Fibroblast of pulmonary artery (primary cell): Measurements from ENCODE around the gene OPRL1.
"Not testable (repeated sequence)": the region's sequence is repeated elsewhere in the genome, so short reads cannot be mapped to it uniquely, and the experiment has no call there.

Source experiments
- DNase-seq: peaks from one replicate; pipeline ENCODE4 v3.0.0-alpha.2; 2010; ENCODE audit warnings: low read depth
- H3K4me3 ChIP-seq: replicated peaks from 2 replicates; pipeline ENCODE4 v1.5.1; 2011; ENCODE audit warnings: low read depth, mild to moderate bottlenecking, control low read depth, low read length, moderate library complexity
- CTCF ChIP-seq: IDR thresholded peaks from 2 replicates; pipeline ENCODE4 v1.5.1; 2011; ENCODE audit warnings: mild to moderate bottlenecking, control low read depth, low read length, inconsistent platforms; ENCODE audit errors: missing control alignments

The OPRL1 gene

GRCh38 chr20:64119681-64120341 lies 39.9 kb downstream of the OPRL1 start:
- no peak for TF ChIP-seq CTCF
- H3K4me3 ChIP-seq: no peak overlapping the region
- peak; percentile 7 for DNase-seq

- TF ChIP-seq CTCF: no peak
- DNase-seq: no peak
These were observed 41.7 kb downstream of the OPRL1 start for GRCh38 chr20:64121586-64121985.

GRCh38 chr20:64122927-64123326 lies 43.0 kb downstream of the OPRL1 start:
- not testable (repeated sequence) for DNase-seq, H3K4me3 ChIP-seq

More at GRCh38 chr20:64121586-64121985, 41.7 kb downstream of the OPRL1 start:
- H3K4me3 ChIP-seq: no peak overlapping the region

GRCh38 chr20:64123517-64123916 lies 43.6 kb downstream of the OPRL1 start:
- not testable (repeated sequence) for H3K4me3 ChIP-seq, DNase-seq

GRCh38 chr20:64129146-64129782 lies 49.4 kb downstream of the OPRL1 start:
- DNase-seq: no peak
- TF ChIP-seq CTCF: no peak
- no peak overlapping the region for H3K4me3 ChIP-seq

DNA sequence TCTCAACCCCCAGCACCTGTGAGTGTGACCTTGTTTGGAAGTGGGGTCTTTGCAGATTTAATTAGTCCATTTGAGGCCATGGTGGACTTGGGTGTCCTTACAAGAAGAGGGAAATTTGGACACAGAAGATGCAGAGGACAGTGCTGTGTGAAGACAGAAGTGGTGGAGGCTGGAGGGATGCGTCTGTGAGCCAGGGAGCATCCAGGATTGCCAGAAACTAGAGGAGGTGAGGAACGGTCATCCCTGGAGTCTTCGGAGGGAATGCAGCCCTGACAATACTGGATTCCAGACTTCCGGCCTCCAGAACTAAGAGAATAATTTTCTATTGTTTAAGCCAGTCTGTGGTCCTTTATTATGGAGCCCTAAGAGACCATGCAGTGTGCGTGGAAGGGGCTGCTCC lies 50.4 kb downstream of the OPRL1 start:
- no peak for DNase-seq
- no peak for TF ChIP-seq CTCF
- H3K4me3 ChIP-seq: no peak overlapping the region

GRCh38 chr20:64130876-64131275 lies 51.0 kb downstream of the OPRL1 start:
- no peak overlapping the region for H3K4me3 ChIP-seq
- no peak for DNase-seq
- TF ChIP-seq CTCF: no peak

DNA sequence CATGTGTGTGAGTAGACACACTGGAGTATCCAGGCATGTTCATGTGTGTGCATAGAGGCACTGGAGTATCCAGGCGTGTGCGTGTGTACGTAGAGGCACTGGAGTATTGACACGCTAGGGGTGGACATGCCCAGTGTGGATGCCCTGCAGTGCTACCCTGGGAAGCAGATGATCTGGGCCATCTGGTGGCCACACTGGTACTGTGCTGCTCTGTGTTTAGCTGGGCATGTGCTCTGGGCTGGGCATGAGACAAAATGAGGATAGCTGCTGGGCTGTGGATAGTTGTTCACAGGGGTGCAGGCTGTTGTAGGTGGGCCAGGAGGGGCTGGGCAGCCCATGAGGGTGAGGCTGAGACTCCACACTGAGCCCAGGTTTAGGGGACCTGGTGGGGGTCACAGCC lies 51.5 kb downstream of the OPRL1 start:
- DNase-seq: peak; percentile 8
- no peak overlapping the region for H3K4me3 ChIP-seq
- peak; percentile 19 for TF ChIP-seq CTCF
